Measurements from ENCODE around the gene COPG1. TPM values are rescaled to one million over a fixed set of nuclear protein-coding genes. Genes with fewer than 3 reads are reported as not detected.
A peak's percentile ranks its signal among the peaks of the same experiment; 100 is the strongest.

Gene COPG1
- total and polyA plus RNA-seq, 2 of the 4 experiments (the other 2 are of a cell fraction) = 203 to 446 TPM

GRCh38 chr3:129304962-129305222, 55.5 kb downstream of the COPG1 start:
- in situ Hi-C loops (cut with MboI; ENCODE audit: low sequenced_read_pairs) = no loop called here
- no CpG with 5 or more reads among the region's 1 CpG for WGBS, 2 experiments (ENCODE audit: extremely low coverage in 2 of 2, insufficient read length in 1 of 2)
- Histone ChIP-seq H3K27ac (ENCODE audit: insufficient read depth, low read length) (peak overlapping the region; percentile 56; the same call in 1 of the 2 replicates), H4K5ac (ENCODE audit: low read depth, low read length) (peak overlapping the region; percentile 26; the same call in 1 of the 2 replicates), H2AK9ac (replicated peaks; ENCODE audit: low read depth, low read length, poor library complexity) (peak overlapping the region; percentile 43), H3K23ac (ENCODE audit: low read depth, low read length) (peak overlapping the region; percentile 35; the same call in 1 of the 2 replicates), H3K36me3 (ENCODE audit: control insufficient read depth, insufficient read depth, low read length) (peaks cover 5% of the 10 kb centered on the region), H3K4me2 (ENCODE audit: low read depth, low read length) (no peak overlapping the region), H3K9me1 (ENCODE audit: insufficient read depth, low read length) (peaks cover 11% of the 10 kb centered on the region), H3K9me3 (ENCODE audit: control insufficient read depth, insufficient read depth, low read length) (no peaks in the 10 kb centered on the region), H3K14ac (replicated peaks; ENCODE audit: low read depth, low read length) (0 out of 2 replicates have a peak overlapping the region, but pooled peaks have one; percentile 33), H3K79me1 (ENCODE audit: low read depth in 1 of 2, low read length in 2 of 2) (no peaks in the 10 kb centered on the region), H3K9ac (ENCODE audit: low read depth, low read length) (no peak overlapping the region), H3K4ac (ENCODE audit: low read depth, low read length) (peak overlapping the region; percentile 14; the same call in 1 of the 2 replicates), H2BK20ac (ENCODE audit: low read depth, low read length) (0 out of 2 replicates have a peak overlapping the region, but pooled peaks have one; percentile 16), H3K18ac (ENCODE audit: low read depth, low read length) (no peak overlapping the region), H3K4me3 (ENCODE audit: insufficient read depth, low read depth, low read length) (no peak overlapping the region), H3K4me1 (ENCODE audit: control insufficient read depth, insufficient read depth, low read length) (peaks cover 12% of the 10 kb centered on the region), H3K56ac (ENCODE audit: extremely low read depth, insufficient read depth, low read length) (no peak overlapping the region), H4K91ac (ENCODE audit: insufficient read depth, low read depth, low read length) (no peak overlapping the region), H2AK5ac (ENCODE audit: low read depth, low read length) (no peak overlapping the region), H2BK120ac (ENCODE audit: low read depth, low read length) (0 out of 2 replicates have a peak overlapping the region, but pooled peaks have one; percentile 16), H4K20me1 (ENCODE audit: insufficient read depth, low read length) (no peaks in the 10 kb centered on the region; the same call in 1 of the 2 replicates), H4K8ac (ENCODE audit: low read depth in 2 of 2, low read length in 2 of 2) (no peak overlapping the region; a peak in 1 of 4 replicates), H2BK15ac (ENCODE audit: low read depth, low read length) (0 out of 3 replicates have a peak overlapping the region, but pooled peaks have one; percentile 27), H2AFZ (replicated peaks; ENCODE audit: low read length, poor library complexity) (no peak overlapping the region), H3K27me3 (ENCODE audit: control insufficient read depth, insufficient read depth, low read length) (no peaks in the 10 kb centered on the region), H2BK5ac (ENCODE audit: low read depth, low read length, poor library complexity, severe bottlenecking) (peak overlapping the region; percentile 68)
- no TSS peak for BruUV-seq (replicated peaks)
- dilution Hi-C loops (cut with HindIII; ENCODE audit: low sequenced_read_pairs, unreplicated experiment) = no loop called here
- CTCF ChIA-PET = no interaction called here
- POLR2A ChIA-PET (ENCODE audit: unreplicated experiment) = no interaction called here
- no peak for ATAC-seq (ENCODE audit: low read depth)
- TF ChIP-seq NFE2L2 (IDR thresholded peaks at IDR 0.05; ENCODE audit: low read depth, low read length) (no peak), MAFK (IDR thresholded peaks at IDR 0.05; ENCODE audit: low read depth, low read length) (no peak), USF2 (IDR thresholded peaks at IDR 0.05; ENCODE audit: low read depth, low read length) (no peak), MAZ (IDR thresholded peaks at IDR 0.05; ENCODE audit: borderline replicate concordance, low read depth, low read length) (no peak), RFX5 (IDR thresholded peaks at IDR 0.05; ENCODE audit: low read depth, low read length) (no peak), SMC3 (IDR thresholded peaks at IDR 0.05; ENCODE audit: low read depth, low read length) (no peak), CTCF (conservative IDR thresholded peaks at IDR 0.05; ENCODE audit: low read depth, low read length) (no peak), FOS (IDR thresholded peaks at IDR 0.05; ENCODE audit: low read depth, low read length) (no peak), CEBPB (IDR thresholded peaks at IDR 0.05; ENCODE audit: low read depth, low read length) (no peak), BHLHE40 (IDR thresholded peaks at IDR 0.05; ENCODE audit: low read depth, low read length) (no peak), MXI1 (IDR thresholded peaks at IDR 0.05; ENCODE audit: borderline replicate concordance, low read depth, low read length) (no peak), CHD1 (IDR thresholded peaks at IDR 0.05; ENCODE audit: low read depth, low read length) (no peak)
- DNase-seq = no peak
- intact Hi-C loops (cut with micrococcal nuclease) = no loop called here

Data from IMR-90 (cell line).